ENCODE data around the gene CLGN.

Gene CLGN

DNA sequence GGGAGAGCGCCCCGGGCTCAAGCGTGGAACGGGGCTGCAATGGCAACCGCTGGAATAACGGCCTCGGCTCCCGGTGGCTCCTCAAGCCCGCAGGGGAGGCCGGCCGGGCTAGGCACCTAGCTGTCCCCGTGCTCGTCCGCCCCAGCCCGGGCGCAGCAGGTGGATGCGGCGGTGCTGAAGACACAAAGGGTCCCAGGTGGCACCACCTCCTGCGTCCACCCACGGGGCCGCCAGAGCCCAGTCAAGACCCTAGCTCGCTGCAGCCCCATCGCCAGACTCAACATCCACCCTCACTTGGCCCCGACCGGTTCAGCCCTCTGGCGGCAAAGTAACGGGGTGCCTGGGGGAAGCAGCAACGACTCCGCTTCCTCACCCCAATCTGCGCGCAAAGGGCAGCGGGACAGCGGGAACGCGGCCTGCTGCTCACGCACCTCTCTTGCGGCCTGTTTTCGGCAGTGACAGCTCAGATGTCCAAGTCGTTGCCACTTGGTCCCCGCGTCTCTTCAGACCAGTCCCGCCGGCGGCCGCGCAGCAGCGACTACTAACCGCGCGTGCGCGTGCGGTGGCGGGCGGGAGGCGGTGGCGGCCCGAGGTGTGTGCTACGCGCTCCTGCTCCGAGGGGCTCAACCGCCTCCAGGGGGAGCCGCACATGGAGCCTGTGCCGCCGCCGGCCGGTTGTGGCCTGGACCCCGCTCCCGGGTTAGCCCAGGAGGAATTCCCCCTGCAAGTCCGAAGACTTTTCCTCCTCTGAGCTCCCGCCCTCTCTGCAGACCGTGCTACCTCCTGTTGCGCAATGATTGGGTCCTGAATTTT, at the start of gene CLGN:
Gene CLGN (minus strand): TSS at position 543 of the 813 bp plus-strand sequence. CDS start 14,570 bp downstream, outside the sequence.
- peak within 1 kb of the TSS; percentile 46 for H3K4me3 ChIP-seq (replicated peaks; ENCODE audit: low read depth, low read length)
- no peak for DNase-seq (ENCODE audit: extremely low read depth, low read depth)
- TF ChIP-seq CTCF (IDR thresholded peaks at IDR 0.05; ENCODE audit: low read depth, low read length, missing control alignments) = peak; percentile 51

- no peak overlapping the region for H3K4me3 ChIP-seq (replicated peaks; ENCODE audit: low read depth, low read length)
- no peak for DNase-seq (ENCODE audit: extremely low read depth, low read depth)
- TF ChIP-seq CTCF (IDR thresholded peaks at IDR 0.05; ENCODE audit: low read depth, low read length, missing control alignments) = no peak
These were observed 44.7 kb upstream of the CLGN start for GRCh38 chr4:140472156-140472555.

- no peak overlapping the region for H3K4me3 ChIP-seq (replicated peaks; ENCODE audit: low read depth, low read length)
- no peak for TF ChIP-seq CTCF (IDR thresholded peaks at IDR 0.05; ENCODE audit: low read depth, low read length, missing control alignments)
- DNase-seq (ENCODE audit: extremely low read depth, low read depth) = no peak
These were observed 42.6 kb upstream of the CLGN start for GRCh38 chr4:140469791-140470733.

GRCh38 chr4:140466146-140466545, 38.7 kb upstream of the CLGN start:
- DNase-seq (ENCODE audit: extremely low read depth, low read depth) = no peak
- H3K4me3 ChIP-seq (replicated peaks; ENCODE audit: low read depth, low read length) = no peak overlapping the region
- TF ChIP-seq CTCF (IDR thresholded peaks at IDR 0.05; ENCODE audit: low read depth, low read length, missing control alignments) = no peak

- TF ChIP-seq CTCF (IDR thresholded peaks at IDR 0.05; ENCODE audit: low read depth, low read length, missing control alignments) = no peak
- H3K4me3 ChIP-seq (replicated peaks; ENCODE audit: low read depth, low read length) = no peak overlapping the region
- DNase-seq (ENCODE audit: extremely low read depth, low read depth) = no peak
These were observed 36.2 kb upstream of the CLGN start for GRCh38 chr4:140463614-140464013.

GRCh38 chr4:140463182-140463581, 35.7 kb upstream of the CLGN start:
- no peak overlapping the region for H3K4me3 ChIP-seq (replicated peaks; ENCODE audit: low read depth, low read length)
- no peak for DNase-seq (ENCODE audit: extremely low read depth, low read depth)
- no peak for TF ChIP-seq CTCF (IDR thresholded peaks at IDR 0.05; ENCODE audit: low read depth, low read length, missing control alignments)
